G401 (cell line): ENCODE results near the gene ADGRG7. TPM values are rescaled to one million over a fixed set of nuclear protein-coding genes. Genes with fewer than 3 reads are reported as not detected.

Source experiments
- DNase-seq: peaks from one replicate; pipeline ENCODE4 v3.0.0-alpha.2; 2015; ENCODE audit warnings: low spot score
- in situ Hi-C: cut with HindIII; loops from 2 replicates; pipeline ENCODE4 v1.10.0; 2016; ENCODE audit warnings: low sequenced_read_pairs, mixed read lengths
- total RNA-seq: library from RNA; depleted of rRNA; stranded (reverse); fragments of >200 nt; shearing (Covaris generic); gene quantifications from 2 replicates; pipeline ENCODE4 v1.2.3, GENCODE V29; 2014; rRNA removed

The ADGRG7 gene
- total RNA-seq, 1 experiment from 2014 or later = not detected

DNA sequence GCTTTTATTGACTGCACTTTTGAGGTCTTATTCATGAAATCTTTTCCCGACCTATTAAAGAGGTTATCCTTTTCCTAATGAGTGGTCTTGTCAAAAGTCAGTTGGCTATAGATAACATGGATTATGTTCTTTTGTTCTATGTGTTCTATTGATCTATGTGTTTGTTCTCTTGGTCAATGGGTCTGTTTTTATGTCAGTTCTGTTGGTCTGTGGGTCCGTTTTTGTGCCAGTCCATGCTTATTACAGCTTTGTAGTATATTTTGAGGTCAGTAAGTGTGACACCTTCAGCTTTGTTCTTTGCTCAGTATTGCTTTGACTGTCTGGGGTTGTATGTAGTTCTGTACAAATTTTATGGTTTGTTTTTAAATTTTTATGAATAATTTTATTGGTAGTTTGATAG is 107.7 kb downstream of the ADGRG7 start:
- in situ Hi-C loops = no loop called here
- no peak for DNase-seq

DNA sequence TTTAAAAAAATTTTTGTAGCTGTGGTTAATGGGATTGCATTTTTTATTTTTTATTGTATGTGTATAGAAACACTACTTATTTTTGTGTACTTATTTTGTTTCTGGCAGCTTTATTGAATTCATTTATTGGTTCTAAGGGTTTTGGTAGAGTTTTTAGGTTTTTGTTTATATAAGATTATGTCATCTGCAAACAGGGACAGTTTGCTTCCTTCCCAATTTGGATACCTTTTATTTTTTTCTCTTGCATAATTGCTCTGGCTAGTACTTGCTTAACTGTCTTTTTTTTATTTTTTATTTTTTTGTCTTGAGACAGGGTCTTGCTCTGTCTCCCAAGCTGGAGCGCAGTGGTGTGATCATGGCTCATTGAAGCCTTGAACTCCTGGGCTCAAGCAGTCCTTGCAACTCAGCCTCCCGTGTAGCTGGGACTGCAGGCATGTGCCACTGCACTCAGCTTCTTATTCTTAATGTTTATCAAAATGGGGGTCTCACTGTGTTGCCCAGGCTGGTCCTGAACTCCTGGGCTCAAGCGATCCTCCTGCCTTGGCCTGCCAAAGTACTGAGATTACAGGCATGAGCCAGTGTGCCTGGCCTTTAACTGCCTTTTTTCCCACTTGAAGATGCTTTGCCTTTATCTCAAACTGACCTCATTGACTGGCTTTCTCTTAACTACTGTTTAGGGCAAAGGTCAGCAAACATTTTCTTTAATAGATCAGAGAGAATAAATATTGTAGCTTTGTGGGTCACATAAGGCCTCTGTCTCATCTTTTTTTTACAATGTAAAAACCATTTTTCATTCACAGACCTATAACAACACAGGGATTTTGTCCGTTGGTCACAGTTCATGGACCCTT is 108.5 kb downstream of the ADGRG7 start:
- DNase-seq = no peak
- in situ Hi-C loops = no loop called here

DNA sequence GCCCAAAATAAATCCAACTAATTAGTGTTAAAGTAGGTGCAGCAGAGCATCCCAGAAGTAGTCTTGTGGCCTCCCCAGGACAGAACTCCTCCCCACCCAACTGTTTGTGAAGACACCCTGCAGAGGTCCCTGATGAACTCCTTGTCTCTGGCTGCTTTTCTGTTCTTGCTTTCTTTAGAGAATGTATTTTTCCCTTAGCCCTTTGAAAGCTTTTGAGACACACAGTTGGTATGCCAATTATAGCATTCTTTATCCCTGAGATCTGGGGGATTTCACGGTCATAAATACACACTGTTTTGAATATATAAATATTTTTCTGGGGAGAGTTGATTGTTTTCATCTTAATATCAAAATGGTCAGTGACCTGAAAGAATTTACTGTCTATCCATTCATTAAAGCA is 109.7 kb downstream of the ADGRG7 start:
- in situ Hi-C loops = no loop called here
- no peak for DNase-seq

DNA sequence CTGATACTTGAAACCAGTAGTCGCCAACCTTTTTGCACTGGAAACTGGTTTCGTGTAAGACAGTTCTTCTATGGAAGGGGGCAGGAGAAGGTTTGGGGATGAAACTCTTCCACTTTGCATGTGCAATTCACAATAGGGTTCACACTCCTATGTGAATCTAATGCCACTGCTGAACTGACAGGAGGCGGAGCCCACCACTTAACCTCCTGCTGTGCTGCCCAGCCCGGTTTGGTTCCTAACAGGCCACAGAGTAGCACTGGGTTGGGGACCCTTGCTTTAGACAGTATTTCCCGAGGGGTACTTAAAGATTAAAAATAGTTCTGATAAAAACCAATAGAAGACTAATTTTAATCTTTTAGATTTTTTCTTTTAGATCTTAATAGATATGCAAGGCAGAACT is 111.0 kb downstream of the ADGRG7 start:
- no peak for DNase-seq
- in situ Hi-C loops = no loop called here

DNA sequence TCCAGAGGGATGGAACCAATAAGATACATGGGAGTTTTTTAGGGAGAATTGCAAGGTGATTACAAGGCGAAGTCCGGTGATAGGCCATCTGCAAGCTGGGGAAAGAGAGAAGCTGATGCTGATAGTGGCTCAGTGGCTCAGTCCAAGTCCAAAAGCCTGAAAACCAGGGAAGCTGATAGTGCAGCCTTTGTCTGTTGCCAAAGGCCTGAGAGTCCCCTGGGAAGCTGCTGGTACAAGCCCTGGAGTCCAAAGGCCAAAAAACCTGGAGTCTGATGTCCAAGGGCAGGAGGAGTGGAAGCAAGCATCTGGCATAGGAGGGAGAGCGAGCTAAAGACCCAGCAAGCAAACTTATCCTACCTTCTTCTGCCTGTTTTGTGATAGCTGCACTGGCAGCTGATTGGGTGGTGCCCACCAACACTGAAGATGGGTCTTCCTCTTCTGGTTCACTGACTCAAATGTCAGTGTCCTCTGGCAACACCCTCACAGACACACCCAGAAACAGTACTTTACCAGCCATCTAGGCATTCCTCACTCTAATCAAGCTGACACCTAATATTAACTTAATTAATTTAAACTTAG is 116.6 kb downstream of the ADGRG7 start:
- no peak for DNase-seq
- in situ Hi-C loops = no loop called here

DNA sequence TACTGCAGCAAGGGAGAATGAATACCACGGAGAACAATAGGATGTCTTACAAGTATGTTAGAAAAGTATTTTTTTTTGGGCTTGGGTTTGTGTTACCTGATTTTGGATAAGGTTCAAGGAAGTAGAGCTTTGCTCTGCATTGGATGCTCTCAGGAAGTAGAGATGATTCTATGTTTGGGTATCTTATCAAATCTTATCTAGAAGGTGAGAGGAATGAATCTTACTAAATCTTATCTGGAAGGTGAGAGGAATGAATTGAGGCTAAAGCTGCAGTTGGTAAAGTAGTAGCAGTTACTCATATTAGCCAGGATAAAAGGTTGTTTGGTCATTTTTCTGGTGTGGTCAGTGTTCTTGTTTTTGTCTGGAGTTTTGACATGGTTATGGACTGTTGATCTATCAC is 117.3 kb downstream of the ADGRG7 start:
- in situ Hi-C loops = no loop called here

DNA sequence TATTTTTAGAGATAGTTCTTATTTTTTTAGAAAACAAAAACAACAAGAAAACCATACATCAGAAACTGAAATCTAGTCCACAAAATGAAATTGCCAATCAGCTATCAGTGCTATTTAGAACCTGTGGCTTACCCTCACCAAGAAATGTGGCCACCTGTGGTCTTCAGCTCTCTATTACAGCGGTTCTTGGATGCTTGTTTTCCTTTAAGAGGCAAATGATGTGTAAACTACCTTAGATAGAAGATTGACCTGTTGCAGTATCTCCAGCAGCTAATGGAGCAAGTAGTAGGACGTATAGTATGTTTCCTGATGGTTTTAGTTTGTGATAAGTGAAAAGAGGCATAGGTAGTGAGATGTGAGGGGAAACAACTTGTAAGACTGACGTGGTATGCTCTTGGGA is 121.1 kb downstream of the ADGRG7 start:
- in situ Hi-C loops = no loop called here
- DNase-seq = no peak

More for the DNA sequence above, 117.3 kb downstream of the ADGRG7 start:
- DNase-seq = no peak

DNA sequence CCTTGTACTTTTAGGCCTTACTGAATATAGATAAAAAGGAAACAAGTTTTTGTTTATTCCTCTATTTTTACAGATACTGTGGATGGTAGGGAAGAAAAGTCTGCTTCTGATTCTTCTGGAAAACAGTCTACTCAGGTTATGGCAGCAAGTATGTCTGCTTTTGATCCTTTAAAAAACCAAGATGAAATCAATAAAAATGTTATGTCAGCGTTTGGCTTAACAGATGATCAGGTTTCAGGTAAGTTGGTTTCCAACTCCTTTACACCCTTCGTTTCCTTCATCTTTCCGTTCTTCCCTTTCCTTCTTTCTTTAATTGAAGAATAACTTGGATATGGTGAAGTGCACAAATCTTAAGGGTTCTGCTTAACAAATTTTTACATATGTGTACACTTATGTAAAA is 123.0 kb downstream of the ADGRG7 start:
- in situ Hi-C loops = no loop called here
- no peak for DNase-seq

DNA sequence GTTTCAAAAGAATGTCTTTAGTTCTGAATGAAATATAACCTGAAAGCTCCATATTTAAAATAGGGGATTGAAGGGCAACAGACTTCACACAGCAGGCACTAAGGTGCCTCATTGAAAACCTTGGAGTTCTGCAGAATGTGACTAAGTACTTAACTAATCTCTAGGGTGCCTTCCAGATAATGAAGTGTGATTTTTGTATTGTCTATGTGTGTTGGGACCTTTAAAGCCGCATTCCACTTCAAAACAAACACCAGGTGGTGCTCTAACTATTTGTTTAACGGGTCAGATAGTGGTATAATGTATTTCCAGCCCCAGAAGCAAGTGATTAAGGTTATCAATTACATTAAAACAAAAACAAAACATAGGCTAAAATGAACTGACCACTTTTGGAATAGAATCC is 127.9 kb downstream of the ADGRG7 start:
- in situ Hi-C loops = no loop called here
- peak; percentile 10 for DNase-seq

DNA sequence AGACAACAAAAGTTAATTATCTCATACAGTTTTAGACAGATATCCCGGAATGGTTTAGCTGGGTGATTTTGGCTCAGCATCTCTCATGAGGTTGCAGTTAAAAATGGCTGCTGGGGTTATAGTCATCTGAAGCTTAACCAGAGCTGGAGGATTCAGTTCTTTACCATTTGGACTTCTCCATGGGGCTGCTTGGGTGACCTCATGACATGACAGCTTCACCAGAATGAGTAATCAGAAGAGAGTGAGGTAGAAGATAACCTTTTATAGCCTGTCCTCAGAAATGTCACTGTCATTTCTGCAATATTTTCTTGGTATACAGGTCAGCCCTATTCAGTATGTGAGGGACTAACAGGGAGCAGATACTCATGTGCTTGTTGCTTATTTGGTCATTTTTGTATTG is 130.8 kb downstream of the ADGRG7 start:
- DNase-seq = no peak
- in situ Hi-C loops = no loop called here

DNA sequence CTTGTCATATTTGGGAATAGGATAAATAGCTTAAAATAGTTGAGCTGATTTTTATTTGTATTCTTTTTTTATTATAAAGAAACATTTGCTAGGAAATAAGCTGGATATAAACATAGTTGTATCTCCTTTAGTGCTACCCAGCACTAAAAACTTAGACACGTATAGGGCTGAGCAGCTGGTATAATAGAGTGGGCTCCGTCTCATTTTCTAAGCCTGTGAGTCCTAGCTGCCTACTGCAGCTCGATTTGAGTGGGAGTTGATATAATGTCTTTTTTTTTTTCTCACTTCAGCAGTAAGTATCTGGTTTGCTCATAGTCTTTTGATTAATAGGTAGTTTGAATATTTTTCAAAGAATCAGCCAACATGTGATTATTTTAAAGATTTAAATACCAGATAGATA is 134.1 kb downstream of the ADGRG7 start:
- DNase-seq = no peak
- in situ Hi-C loops = no loop called here

DNA sequence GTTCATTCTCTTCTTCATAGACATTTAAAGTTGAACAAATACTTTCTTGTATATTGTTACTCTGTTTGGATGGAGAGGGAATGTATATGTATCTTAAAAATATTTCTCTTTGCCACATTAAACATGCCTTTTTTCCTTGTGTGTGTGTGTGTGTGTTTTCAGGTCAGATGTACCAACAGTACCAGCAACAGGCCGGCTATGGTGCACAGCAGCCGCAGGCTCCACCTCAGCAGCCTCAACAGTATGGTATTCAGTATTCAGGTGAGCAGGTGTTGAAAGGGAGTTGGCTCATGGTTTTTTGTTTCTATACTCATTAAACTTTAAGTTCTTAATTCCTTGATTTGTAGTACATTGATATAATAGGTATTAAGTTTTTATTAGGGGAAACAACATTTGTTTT is 135.3 kb downstream of the ADGRG7 start:
- in situ Hi-C loops = no loop called here
- DNase-seq = no peak

Other genes starting within 250 kb of the ADGRG7 start
- gene TOMM70, start 208.5 kb upstream of the ADGRG7 start, total RNA-seq = 44.9 and 65.4 TPM in 2 replicates
- gene LNP1, start 208.1 kb upstream of the ADGRG7 start, total RNA-seq = 2.2 and 3.6 TPM in 2 replicates
- 2.2 and 4.7 TPM in 2 replicates for gene TMEM45A, start 117.0 kb upstream of the ADGRG7 start, total RNA-seq
- gene TFG, start 99.9 kb downstream of the ADGRG7 start, total RNA-seq = 52.1 and 71.2 TPM in 2 replicates